Uterine smooth muscle cell (primary cell): Measurements from ENCODE around the gene CLEC4E. TPM values are rescaled to one million over a fixed set of nuclear protein-coding genes. Genes with fewer than 3 reads are reported as not detected.

Source experiments
- total RNA-seq: library from RNA; depleted of rRNA; stranded (reverse); fragments of >200 nt; gene quantifications from 2 replicates; pipeline ENCODE4 v1.2.3, GENCODE V29; 2014

The CLEC4E gene
- total RNA-seq = not detected in 2 replicates

GRCh38 chr12:8540831-8541230 is at the start of gene CLEC4E:
TSS of gene CLEC4E (minus strand) at chr12:8540905. CDS start at chr12:8540797, 108 bp downstream.

GRCh38 chr12:8513256-8513655 is 27.4 kb downstream of the CLEC4E start, which contains the start of gene CLEC4D:
TSS of gene CLEC4D (plus strand) at chr12:8513503. CDS start at chr12:8513733, 230 bp downstream.

Other genes starting within 250 kb of the CLEC4E start
- gene CLEC6A, start 84.9 kb downstream of the CLEC4E start, total RNA-seq = not detected in 2 replicates
- not detected in 2 replicates for gene CLEC4D, start 27.4 kb downstream of the CLEC4E start, total RNA-seq
- gene AICDA, start 72.0 kb upstream of the CLEC4E start, total RNA-seq = not detected in 2 replicates
- gene MFAP5, start 121.9 kb upstream of the CLEC4E start, total RNA-seq = 5.8 and 19.1 TPM in 2 replicates
- 29.5 and 37.7 TPM in 2 replicates for gene RIMKLB, start 157.1 kb upstream of the CLEC4E start, total RNA-seq